HG03095 (cell line): Measurements from ENCODE around the gene CDAN1.

Experiments
- ATAC-seq: cut with Tn5 transposase; IDR thresholded peaks from one replicate; pipeline ENCODE4 v1.9.1; 2021; ENCODE audit warnings: moderate library complexity; ENCODE audit not compliant: unreplicated experiment

The CDAN1 gene

DNA sequence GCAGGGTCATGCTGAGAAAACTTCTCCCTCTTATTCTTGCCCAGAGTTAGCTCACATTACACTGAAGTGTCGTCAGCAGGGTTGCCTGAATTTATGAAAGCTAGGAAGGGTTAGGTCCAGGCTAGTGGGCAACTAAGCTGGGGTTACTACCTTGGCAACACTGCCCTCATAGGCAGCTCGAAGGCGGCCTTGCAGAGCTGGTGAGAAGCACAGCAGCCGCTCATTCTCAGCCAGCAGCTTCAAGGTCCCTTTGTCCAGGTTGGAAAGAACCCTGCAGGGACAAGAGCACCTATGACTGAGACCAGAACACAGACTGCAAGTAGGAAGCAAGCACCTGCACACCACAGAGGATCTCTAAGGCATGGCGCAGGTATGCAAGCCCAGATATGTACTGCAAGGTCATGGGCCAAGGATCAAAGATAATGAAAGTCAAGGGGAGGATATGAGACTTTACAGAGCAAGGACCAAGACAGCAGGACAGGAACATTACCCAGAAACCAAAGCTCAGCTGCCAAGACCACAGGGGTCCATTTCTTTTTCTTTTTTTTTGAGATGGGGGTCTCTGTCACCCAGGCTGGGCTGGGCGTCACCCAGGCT, 2.8 kb downstream of the CDAN1 start:
- ATAC-seq: no peak

DNA sequence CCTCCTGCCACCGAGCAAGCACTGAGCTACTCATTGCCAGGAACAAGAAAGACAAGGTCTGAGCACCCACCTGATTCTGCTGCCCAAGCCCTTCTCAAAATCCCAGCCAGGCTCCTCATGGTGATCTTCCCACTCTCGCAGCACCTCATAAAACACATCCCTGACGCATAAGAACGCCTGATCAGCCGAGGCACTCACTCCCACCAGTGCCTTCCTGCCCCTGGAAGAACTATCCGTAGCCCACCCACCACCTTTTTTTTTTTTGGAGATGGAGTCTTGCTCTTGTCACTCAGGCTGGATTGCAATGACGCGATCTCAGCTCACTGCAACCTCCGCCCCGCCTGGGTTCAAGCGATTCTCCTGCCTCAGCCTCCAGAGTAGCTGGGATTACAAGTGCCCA, 3.9 kb downstream of the CDAN1 start:
- no peak for ATAC-seq

DNA sequence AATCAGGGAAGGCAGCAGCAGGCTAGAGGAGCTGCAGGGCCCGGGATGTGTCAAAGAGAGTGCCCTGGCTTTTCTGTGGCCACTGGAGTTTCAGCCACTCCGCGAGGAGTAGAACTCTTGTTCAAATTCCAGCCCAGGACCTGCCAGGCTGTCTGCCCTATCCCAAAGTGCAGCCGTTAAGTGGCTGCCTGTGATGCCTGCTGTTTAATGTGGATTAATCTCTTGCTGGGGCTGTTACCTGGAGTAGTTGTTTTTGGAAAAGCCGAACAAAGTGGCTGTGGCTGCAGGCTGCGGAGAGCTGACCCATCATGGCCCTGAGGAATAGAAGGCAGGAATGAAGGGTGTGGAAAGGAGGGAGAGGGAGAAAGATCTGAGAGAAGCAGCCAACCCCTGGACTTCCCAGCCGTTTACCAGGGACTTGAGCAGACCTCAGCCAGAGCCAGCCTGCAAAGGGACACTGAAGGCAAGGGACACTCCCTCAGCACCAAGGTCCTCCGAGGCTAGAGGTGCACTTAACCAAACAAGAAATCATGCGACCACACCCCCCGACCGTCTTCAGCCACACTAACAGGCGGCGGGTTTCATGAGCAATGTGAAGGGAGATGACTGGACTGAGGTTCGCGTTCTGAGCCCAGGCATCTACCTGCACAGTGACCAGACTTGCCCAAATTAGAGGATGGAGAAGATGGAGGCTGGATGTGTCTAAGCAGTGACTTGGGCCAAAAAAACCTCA, 4.7 kb downstream of the CDAN1 start:
- ATAC-seq: no peak

DNA sequence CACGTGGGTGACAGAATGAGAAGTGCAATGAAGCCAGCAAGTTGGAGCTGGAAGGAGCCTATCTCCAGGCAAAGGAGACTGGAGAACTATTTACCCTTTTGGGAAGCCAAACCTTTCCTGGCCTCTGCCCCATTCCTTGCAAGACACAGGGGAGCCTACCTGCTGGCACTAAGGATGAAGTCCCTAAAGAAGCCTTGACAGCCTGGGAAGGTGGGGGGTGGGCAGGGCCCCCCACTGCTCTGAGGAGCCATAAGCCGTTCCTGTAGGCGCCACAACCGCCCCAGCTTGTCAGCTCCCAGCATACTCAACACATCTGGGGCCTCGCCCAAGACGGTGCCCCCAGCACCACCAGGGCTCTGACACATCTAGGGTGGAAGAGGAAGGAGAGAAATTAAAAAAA, 5.5 kb downstream of the CDAN1 start:
- ATAC-seq: no peak

DNA sequence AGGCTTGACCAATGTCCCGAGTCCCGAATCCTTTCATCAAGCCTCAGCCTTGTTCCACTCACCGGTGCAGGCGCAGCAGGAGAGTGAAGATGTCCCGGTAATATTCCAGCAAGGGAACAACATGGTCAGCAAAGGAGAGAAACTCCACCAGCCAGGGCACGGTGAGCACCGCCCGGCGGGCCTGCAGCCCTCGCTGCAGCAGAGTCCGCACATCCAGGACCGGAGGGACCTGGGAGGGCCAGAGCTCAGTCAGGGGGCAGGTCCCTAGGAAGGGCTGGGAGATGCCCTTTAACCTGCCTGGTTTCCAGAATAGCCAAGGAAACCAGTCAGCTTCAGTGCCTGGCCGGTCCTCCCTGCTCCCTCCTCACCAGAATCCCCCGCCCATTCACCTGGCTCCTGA, 6.4 kb downstream of the CDAN1 start:
- no peak for ATAC-seq

DNA sequence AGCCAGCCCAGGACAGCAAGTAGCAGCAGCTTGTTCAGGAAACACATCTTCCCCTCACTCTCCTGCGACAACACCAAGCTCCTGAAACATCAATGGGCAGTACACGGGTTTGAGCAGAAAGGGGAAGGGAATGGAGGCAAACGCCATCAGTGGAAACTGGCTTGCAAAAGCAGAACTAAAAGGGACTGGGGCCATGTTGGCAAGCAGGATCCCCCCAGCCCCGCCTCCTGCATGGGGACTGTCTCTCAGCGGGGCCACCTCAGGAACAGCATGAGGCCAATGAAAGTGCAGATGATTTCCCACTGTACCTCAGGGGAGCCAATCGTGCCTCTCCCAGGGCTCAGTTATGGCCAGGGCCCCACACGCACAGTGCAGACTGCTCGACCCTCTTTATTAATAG, 6.8 kb downstream of the CDAN1 start:
- ATAC-seq: no peak

DNA sequence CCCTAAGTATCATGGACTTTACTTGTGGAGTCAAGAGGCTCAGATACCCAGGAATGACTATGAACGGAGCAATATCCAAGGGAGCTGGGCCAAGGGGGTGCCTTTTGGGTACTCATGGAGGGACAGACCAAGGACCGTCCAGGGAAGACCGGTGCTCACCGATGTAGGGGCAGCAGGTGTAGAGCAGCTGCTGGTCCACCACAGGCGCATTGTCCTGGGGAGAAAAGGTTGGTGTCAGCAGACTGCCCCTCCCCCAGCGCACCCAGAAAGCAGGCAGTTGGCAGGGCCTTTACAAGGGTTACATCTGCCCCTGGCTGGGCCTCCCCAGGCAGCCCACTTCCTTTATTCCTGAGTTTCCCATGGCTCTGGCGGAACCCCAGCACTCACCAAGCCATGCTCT, 7.5 kb downstream of the CDAN1 start:
- ATAC-seq: no peak

DNA sequence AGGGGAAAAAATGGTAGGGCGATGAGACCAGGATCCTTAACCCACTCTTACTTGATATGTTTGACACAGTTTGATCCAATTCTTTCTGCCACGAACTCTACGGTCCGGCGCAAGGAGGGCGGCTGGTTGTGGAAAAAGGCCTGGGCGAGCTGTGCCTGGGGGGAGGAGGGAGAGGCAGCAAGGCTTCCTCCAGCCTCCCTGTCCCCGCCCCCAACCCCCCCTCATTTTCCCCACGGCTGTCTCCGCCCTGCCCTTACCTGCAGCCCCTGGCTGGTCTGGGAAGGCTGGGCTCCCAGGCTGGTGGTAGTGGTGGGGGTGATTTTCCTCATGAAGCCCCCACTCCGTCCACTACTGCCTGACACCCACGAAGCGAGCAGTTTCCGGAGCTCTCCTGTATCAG, 8.0 kb downstream of the CDAN1 start:
- ATAC-seq: no peak

DNA sequence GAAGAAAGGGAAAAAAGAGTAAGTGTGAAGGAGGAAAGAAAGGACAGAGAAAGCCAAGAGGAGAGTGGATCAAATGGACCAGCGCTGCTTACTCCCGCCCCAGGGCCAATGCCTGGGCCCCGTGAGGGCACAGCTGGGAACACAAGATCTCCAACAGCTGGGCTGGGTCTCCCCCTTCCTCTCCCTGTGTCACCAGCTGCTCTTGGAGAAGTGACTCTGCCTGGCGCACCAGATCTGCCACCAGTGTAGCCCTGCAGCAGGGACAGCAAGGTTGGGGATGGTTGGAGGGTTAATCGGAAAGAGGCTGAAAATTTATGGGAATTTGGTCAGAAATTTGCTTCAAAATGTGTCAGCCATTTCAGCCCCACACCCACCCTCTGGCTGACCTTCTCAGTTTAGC, 8.4 kb downstream of the CDAN1 start:
- no peak for ATAC-seq

DNA sequence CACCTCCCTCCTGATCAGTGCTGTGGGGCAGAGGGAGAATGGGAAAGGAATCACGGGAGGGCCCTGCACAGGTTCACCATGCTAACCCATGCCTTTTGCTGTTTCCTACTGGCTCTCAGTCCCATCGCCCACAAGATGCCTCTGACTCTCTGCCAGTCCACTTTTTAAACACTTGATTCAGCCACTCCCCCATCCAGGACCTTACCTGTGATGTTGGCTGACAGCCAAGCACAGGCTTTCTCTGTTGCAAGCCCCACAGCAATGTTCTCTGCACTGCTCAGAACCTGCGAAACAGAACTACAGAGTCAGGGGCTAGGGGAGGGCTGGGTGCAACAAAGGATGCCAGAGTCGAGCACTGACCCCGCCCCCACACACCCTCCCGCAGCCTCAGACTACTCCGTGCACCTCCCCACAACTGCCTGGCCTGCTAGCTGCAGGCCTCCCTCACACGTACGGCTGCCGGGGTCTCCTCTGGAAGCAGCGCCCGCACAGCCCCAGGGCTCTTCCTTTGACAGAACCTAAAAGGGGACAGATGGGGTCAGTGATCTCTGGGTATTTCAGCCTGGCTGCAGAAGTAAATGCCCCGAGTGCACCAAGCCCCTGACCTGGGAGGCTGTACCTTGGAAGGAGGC, 9.1 kb downstream of the CDAN1 start:
- no peak for ATAC-seq

DNA sequence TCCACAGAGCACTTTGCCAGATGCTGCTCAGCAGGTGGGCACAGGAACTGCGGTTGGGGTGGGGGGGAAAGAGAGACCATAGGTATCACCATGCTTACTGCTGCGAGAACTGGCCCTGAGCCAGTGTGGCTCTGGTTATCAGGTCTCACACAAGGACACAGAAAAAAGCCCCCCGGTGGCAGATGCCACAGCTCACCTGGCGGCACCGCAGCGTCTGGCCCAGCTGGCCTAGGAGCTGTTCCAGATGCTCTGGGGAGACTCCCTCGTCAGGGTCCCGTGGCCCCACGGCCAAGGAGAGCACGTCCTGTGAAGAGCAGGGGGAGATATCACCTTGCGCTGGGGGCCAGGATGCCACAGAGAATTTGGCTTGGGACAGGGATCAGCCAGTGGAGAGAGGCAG, 10.8 kb downstream of the CDAN1 start:
- no peak for ATAC-seq

DNA sequence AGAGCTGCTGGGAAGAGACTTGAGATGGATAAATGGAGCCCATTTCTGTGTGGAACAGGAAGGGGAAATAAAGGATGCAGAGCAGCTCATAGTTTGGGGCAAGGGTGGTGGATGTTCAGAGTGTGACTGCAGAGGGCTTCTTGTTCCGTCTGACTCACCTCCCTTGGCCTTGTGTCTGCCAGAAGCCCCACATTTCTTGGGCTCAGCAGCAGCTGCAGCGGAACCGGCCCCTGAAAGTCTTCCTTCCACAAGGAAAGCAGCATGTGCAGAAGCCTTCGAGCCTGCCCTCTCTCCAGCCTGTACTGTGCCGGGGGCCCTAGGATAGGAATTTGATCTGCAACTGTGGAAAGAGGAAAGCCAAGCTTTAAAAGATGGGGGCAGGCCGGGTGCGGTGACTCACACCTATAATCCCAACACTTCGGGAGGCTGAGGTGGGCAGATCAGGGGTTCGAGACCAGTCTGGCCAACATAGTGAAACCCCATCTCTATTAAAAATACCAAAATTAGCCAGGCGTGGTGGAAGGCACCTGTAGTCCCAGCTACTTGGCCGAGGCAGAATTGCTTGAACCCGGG, 11.5 kb downstream of the CDAN1 start:
- no peak for ATAC-seq

DNA sequence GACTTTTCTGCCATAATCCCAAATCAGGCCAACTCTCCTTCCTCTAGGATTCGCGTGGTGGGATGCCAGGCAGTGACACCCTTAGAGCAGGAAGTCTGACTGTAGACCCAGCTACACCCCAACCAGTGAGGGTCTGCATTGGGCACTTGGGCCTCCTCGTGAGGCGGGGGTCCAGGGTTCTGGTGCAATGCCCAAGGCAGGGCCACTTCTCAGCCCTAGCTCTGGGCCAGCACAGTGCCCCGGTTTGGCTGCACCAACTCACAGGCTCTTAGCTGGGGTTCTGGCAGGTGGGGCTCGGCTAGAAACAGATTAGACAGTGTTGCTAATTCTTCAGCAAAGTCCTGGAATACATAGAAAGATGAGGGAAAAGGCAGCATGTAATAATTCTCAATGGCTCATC, 12.7 kb downstream of the CDAN1 start:
- ATAC-seq: no peak

DNA sequence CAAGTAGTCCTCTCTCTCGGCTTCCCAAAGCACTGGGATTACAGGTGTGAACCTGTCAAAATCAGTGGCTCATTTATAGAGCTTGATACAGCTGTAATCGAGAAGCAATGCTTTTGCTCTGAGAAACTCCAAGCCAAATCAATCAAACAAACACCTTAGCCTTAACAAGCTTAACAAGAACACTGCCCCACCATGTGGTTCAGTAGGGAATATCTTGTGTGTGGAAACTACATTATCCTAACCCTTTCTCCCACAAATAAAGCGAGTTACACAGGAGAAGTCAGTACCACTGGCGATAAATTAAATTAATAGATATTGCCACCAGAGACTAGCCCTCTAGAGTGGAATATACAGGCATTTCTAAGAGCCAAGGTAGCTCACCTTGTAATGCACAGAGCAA, 13.9 kb downstream of the CDAN1 start:
- no peak for ATAC-seq

DNA sequence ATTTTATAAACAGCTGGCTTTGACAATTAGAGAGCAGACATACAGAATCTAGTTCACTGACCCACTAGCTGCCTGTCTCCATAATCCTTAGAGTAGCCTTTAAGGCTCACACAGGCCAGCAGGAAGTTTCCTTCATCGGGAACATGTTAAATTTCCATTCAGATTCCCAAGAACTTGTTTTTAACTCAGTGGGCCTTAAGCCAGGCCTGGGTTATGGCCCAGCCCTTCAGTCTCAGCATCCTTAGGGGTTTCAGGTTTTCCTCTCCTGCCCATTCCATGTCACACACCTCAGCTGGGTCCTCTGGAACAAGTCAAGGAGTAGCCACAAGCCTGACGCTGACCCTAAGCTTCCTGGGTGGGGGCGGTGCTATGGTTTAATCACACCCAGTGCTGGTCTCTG, 15.0 kb downstream of the CDAN1 start:
- ATAC-seq: no peak

DNA sequence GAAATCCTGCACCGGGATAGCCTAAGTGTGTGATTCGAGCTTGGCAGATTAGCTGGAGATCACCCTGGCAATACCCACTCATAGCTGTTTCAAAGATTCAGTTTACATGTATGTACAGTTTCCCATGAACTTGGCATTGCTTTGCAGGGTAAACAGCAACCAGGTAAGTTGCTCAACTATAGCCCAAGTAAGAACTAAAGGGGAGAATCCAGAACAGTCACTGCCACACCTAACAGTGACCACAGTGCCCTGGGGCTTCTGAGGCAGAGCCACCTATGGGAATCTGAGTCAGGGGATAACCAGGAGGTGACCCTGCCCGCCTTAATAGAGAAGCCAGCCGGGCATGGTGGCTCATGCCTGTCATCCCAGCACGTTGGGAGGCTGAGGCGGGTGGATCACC, 15.9 kb downstream of the CDAN1 start:
- ATAC-seq: no peak

DNA sequence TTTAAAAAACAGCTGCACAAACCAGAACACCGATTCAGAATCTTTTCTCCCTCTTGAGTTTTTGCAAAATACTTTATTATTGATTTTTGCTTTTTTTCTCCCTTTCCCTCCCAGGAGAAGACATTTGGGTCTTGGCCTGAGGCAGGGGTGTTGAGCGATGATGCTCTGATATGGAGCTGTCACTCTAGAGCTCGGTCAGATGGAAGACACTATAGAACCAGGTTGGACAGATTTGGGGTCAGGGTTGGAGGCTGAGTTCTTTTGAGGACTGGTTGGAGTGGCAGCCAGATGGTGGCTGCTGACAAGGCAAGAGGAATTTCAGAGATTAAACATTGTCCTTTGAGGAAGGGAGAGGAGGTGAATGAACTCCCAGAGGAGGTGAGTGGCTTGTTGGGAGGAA, 16.9 kb downstream of the CDAN1 start:
- ATAC-seq: no peak

DNA sequence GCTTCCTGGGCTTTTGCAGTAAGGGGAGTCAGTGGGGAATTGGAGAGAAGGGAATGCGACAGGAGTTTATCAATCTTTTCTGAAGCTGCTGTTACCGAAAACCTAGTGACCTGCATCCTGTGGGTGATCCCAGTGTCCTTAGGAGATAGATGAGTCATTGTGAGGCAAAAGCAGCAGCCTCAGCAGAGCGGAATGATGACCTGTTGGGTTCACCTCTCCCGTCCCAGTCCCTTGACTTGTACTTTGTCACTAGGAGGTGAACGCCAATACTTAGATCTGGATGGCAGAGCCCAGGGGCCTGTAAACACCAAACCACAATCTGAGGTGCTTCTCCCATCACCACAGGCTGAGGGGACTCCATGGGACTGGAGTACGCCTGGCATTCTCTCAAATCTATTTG, 17.9 kb downstream of the CDAN1 start:
- no peak for ATAC-seq

DNA sequence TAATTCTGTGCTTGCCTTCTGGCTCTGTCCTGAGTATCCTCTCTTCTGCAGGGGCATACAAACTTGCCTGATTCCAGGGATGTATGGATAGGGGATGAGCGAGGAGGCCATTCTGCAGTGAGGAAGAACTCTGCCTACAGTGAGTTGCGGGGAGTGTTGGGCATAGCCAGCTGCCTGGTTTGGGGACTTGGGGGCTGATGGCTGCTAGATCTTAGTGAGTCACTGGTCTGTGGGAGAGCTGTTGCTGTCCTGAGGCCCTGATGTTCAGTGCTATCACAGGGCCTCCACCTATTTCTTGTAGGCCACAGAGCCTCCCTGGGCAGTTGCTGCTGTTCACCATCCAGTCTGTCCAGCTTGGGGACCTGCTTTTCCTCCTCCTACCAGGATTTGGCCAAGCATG, 20.3 kb downstream of the CDAN1 start:
- no peak for ATAC-seq

DNA sequence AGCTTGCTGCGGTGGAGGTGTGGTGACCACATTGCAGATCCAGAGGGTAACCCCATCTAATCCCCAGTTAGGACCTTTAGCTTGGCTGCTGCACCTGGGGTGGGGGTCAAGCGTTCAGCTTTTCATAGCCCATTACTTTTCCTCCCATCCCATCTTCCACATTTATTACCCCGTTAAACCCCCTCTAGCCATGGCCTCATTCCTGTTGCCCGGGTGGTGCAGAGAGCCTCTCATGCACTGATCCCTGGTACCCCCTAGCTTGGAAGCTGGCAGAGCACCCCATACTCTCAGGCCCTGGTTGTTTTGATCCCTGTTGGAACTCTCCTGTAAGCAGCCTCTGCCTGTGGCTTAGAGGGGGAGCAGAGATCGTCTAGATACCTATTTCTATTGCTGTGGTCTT, 20.8 kb downstream of the CDAN1 start:
- ATAC-seq: no peak

DNA sequence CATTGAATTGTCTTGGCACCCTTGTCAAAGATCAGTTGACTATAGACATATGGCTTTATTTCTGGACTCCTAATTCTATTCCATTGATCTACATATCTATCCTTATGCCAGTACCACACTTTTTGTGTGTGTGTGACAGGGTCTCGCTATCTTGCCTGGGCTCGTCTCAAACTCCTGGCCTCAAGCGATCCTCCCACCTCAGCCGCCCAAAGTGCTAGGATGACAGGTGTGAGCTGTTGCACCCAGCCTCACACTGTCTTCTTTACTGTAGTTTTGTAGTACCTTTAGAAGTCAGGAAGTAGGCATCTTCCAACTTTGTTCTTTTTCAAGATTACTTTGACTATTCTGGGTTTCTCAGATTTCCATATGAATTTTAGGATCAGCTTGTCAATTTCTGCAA, 24.3 kb downstream of the CDAN1 start:
- no peak for ATAC-seq

DNA sequence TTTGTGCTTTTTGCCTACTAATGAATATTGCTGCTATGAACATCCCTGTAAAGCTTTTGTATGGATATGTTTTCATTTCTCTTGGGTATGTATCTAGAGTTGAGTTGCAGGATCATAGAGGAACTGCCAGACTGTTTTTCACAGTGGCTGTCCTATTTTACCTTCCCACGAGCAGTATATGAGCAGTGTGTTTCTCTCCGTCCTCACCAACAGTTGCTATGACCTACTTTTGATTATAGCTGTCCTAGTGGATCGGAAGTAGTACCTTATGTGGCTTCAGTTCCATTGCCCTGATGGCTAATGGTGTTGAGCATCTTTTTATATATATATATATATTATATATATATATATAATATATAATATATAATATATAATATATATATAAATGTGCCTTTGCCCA, 25.2 kb downstream of the CDAN1 start:
- no peak for ATAC-seq
